Adrenal gland (tissue), 12 donors: ENCODE data around the gene ATXN2L. TPM values are rescaled to one million over a fixed set of nuclear protein-coding genes. Genes with fewer than 3 reads are reported as not detected.

ENCODE experiments used
- DNase-seq, 7 donors: peaks; one replicate each; pipeline ENCODE4 v3.0.0-alpha.2; 2019 to 2020
- H3K27ac ChIP-seq, 5 donors: fragments of 200-600 bp; sonication (generic) in 4 of 5; 1 replicate in 3 of 5; 2 replicates in 2 of 5; pipeline versions ENCODE4 v1.5.1 to v1.8.0; 2016 to 2020; ENCODE audit warnings: mild to moderate bottlenecking in 1 of 5
- H3K27me3 ChIP-seq: fragments of 200-600 bp; 2 replicates; pipeline ENCODE4 v1.8.0; 2021
- H3K36me3 ChIP-seq, 2 donors: fragments of 200-600 bp; replicated peaks in 1 of 2; 1 replicate in 1 of 2; 2 replicates in 1 of 2; pipeline versions ENCODE4 v1.5.1 to v1.8.0; 2018 to 2022
- H3K4me1 ChIP-seq, 2 donors: fragments of 200-600 bp; replicated peaks in 1 of 2; 1 replicate in 1 of 2; 2 replicates in 1 of 2; pipeline versions ENCODE4 v1.5.1 to v1.8.0; 2018 to 2021
- H3K4me3 ChIP-seq, 4 donors: fragments of 200-600 bp; sonication (generic) in 3 of 4; one replicate each; pipeline ENCODE4 v1.5.1; 2016 to 2018
- H3K9me3 ChIP-seq, 3 donors: fragments of 200-600 bp; sonication (generic) in 1 of 3; replicated peaks in 1 of 3; 1 replicate in 2 of 3; 2 replicates in 1 of 3; pipeline versions ENCODE4 v1.5.1 to v1.8.0; 2016 to 2021
- POLR2A ChIP-seq, 2 donors: fragments of 450-650 bp; IDR thresholded peaks; one replicate each; pipeline ENCODE4 v1.6.1; 2017; ENCODE audit warnings: antibody characterized with exemption in 2 of 2, mild to moderate bottlenecking in 2 of 2, moderate library complexity in 1 of 2
- WGBS, 4 donors: extraction: QIAGEN DNeasy Blood & Tissue Kit in 2 of 4; methylation state at CpG; one replicate each; pipeline versions ENCODE4 v1.1.5 to v1.1.7; 2013 to 2017; 5-methylcytosine and 5-hydroxymethylcytosine counted together
- intact Hi-C, 2 donors: fragments of 100-400 bp; cut with DNase I; formaldehyde crosslinking; loops; one replicate each; pipeline versions ENCODE4 v1.14.1 to v1.15.0; 2022 to 2023
- polyA plus RNA-seq, 3 donors: library from polyadenylated mRNA; stranded (reverse); fragments of 200-250 nt in 2 of 3; fragments of 350-450 nt in 1 of 3; fragmentation: Illumina TruSeq in 1 of 3; extraction: RNeasy Lipid Tissue Mini Kit (QIAGEN cat#74804) in 1 of 3; gene quantifications; one replicate each; pipeline ENCODE4 v1.2.3, GENCODE V29; 2013 to 2014
- total RNA-seq, 9 donors: library from RNA; depleted of rRNA in 4 of 9; stranded (reverse); fragments of >200 nt in 4 of 9; fragments of 120-200 nt in 1 of 9; fragmentation: NEBNext Ultra II Directional in 1 of 9; extraction: Animal tissue kit (Norgen Biotek cat#: 25700) in 1 of 9; gene quantifications; one replicate each; pipeline versions ENCODE4 v1.1.0 to v1.2.4, GENCODE V29; 2013 to 2023
- TF ChIP-seq, protein P1 (sequence below), 6 experiments: fragments of 450-650 bp in 4 of 6; fragments of 200-600 bp in 2 of 6; sonication (generic) in 1 of 6; IDR thresholded peaks; 1 replicate in 5 of 6; 2 replicates in 1 of 6; pipeline versions ENCODE4 v1.5.1 to v1.8.0; 2016 to 2021; ENCODE audit warnings: antibody characterized with exemption in 6 of 6, mild to moderate bottlenecking in 2 of 6, moderate library complexity in 1 of 6
- donor health status: healthy with polysubstance abuse.
- donor health status: Bipolar disorder and iron deficiency.
- donor health status: DM: yes; HTN: yes; CAD: no.
- donor health status: DM: no; HTN: no; CAD: no.
- donor health status: DM: no; HTN: no; CAD: no.
- donor health status: DM: yes; HTN: yes; CAD: no.

Gene ATXN2L
- total and polyA plus RNA-seq, 12 donors = 26.1 to 342 (median 90.5) TPM

DNA sequence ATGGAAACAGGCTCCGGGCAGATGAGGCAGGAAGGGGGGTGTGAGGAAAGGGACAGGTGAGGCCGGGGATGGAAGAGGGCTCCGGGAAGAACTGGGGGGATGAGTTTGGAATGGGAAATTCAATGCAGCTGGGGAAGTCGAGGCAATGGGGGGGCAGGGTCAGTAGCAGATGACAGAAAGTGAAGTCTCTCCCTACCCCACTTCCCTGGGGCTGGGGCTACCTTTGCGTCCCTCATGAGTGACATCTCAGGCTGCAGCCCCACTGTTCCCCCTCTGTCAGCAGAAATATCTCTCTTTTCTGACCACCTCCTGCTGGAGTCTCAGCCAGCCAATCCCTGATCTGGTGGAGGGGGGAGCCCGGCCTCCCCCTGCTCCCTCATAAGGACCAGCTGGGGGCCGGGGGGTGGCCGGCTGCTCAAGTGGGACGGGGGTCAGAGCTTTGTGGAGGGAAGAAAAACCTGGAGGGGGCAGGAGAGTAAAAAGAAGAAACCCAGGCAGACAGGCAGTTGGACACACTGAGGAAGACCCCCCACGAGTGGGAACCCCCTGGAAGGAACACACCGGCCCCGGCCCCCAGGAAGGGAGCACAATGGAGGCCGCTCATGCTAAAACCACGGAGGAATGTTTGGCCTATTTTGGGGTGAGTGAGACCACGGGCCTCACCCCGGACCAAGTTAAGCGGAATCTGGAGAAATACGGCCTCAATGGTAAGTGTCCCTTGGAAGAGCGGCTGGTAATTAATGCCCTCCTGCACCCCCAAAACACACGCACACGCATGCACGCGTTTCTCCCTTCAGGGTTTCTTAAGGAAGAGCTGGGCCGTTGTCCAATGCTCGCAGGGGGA, 55.5 kb downstream of the ATXN2L start, which contains the start of gene ATP2A1:
Gene ATP2A1 (plus strand): TSS at position 406 of the 844 bp plus-strand sequence. CDS start 184 bp downstream, at position 590.
- WGBS, 4 donors = 61 to 75% (median 72%) methylated on average over 24 to 25 of the region's 25 CpGs
- Histone ChIP-seq H3K27me3 (no peaks in the 10 kb centered on the region), H3K9me3 (no peaks in the 10 kb centered on the region), H3K36me3 (no peaks in the 10 kb centered on the region), H3K4me1 (peaks cover 9 to 11% of the 10 kb centered on the region in 2 donors), H3K4me3 (peak within 1 kb of the TSS in 1 of 4 donors; percentile 59), H3K27ac (no peak within 1 kb of the TSS)
- no peak for DNase-seq
- intact Hi-C loops = loop anchor here in 1 of 2 donors (5.0 kb wide), 1 partner anchor 59 kb away; no protein-coding TSS in a partner anchor
- TF ChIP-seq, protein P1, sequence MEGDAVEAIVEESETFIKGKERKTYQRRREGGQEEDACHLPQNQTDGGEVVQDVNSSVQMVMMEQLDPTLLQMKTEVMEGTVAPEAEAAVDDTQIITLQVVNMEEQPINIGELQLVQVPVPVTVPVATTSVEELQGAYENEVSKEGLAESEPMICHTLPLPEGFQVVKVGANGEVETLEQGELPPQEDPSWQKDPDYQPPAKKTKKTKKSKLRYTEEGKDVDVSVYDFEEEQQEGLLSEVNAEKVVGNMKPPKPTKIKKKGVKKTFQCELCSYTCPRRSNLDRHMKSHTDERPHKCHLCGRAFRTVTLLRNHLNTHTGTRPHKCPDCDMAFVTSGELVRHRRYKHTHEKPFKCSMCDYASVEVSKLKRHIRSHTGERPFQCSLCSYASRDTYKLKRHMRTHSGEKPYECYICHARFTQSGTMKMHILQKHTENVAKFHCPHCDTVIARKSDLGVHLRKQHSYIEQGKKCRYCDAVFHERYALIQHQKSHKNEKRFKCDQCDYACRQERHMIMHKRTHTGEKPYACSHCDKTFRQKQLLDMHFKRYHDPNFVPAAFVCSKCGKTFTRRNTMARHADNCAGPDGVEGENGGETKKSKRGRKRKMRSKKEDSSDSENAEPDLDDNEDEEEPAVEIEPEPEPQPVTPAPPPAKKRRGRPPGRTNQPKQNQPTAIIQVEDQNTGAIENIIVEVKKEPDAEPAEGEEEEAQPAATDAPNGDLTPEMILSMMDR (IDR thresholded peaks at IDR 0.05) = no peak
- no peak for TF ChIP-seq POLR2A (IDR thresholded peaks at IDR 0.05)

DNA sequence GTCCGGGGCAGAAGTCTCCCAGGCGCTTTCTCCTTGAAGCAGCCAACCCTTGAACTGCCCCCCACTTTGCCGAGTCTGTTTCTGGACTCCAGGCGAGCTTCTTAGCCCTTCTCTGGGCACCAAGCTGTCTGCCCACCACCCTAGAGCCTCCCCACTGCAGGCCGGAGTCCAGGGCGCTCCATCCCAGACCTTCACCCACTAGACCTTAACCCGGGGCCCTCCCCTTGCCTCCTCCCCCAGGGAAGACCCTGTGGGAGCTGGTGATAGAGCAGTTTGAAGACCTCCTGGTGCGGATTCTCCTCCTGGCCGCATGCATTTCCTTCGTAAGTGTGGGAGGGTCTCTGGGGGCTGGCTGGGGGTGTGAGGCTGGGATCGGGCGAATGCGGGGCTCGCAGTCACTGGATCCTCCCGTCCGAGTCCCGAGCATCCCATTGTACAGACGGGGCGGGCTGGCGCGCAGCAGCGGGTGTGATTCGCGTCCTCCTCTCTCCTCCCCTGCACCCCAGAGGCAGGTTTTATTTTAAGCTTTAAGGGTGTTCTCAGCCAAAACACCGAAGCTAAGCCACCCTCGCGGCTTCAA, 56.6 kb downstream of the ATXN2L start:
- DNase-seq = no peak
- Histone ChIP-seq H3K4me1 (peaks cover 9 to 11% of the 10 kb centered on the region in 2 donors), H3K9me3 (no peaks in the 10 kb centered on the region), H3K4me3 (peak overlapping the region in 3 of 4 donors; percentile 7 to 59 (median 18)), H3K27ac (no peak overlapping the region), H3K27me3 (no peaks in the 10 kb centered on the region), H3K36me3 (no peaks in the 10 kb centered on the region)
- 0 to 8% (median 2%) methylated on average over 6 to 27 of the region's 27 CpGs for WGBS, 4 donors
- TF ChIP-seq POLR2A (IDR thresholded peaks at IDR 0.05) = no peak
- TF ChIP-seq, protein P1 (IDR thresholded peaks at IDR 0.05) = no peak
- intact Hi-C loops = loop anchor here in 1 of 2 donors (5.0 kb wide), 1 partner anchor 58 kb away; no protein-coding TSS in a partner anchor

DNA sequence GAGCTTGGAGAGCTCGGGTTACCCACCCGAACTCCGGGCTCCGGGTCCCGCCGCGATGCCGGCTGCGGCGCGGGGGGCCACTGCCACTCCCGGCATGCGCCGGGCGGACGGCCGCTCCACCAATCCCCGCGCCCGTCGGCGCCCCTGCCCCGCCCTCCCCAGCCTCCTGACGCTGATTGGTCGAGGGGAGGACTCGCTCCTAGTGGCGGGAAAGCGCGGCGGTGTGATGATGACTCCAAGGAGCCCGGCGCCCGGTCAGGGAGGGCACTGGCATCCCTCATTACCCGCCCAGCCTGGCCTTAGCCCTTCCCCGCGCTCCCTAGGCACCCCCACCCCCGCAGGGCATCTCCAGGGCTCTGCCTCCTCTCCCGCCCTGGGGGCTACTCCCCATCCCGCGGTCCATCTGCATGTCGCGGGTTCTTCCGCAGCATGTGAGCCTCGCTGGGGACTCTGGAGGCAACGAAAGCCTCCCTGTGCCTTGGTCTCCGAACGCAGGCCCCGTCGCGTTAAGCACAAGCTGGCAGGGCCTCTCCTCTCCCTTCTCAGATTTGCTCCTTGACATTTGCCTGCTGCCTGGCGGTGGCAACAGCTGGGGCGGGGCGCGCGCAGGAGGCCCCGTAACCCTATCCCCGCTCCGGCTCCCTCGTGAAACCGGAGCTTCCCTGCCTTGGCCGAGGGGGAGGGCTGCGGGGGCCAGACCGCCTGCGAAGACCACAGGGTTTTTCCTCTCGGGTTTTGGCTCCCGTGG, 57.2 kb downstream of the ATXN2L start:
- Histone ChIP-seq H3K9me3 (no peaks in the 10 kb centered on the region), H3K27ac (no peak overlapping the region), H3K27me3 (no peaks in the 10 kb centered on the region), H3K36me3 (no peaks in the 10 kb centered on the region), H3K4me3 (peak overlapping the region in 3 of 4 donors; percentile 7 to 59 (median 18)), H3K4me1 (peaks cover 9 to 11% of the 10 kb centered on the region in 2 donors)
- TF ChIP-seq, protein P1 (IDR thresholded peaks at IDR 0.05) = peak in 4 of 6 experiments; percentile 23 to 39 (median 34)
- TF ChIP-seq POLR2A (IDR thresholded peaks at IDR 0.05) = no peak
- peak; percentile 86 to 93 (median 90) for DNase-seq
- 0 to 1% (median 1%) methylated on average over 10 to 66 of the region's 66 CpGs for WGBS, 4 donors
- intact Hi-C loops = loop anchor here in 1 of 2 donors (5.0 kb wide), 1 partner anchor 57 kb away; no protein-coding TSS in a partner anchor

DNA sequence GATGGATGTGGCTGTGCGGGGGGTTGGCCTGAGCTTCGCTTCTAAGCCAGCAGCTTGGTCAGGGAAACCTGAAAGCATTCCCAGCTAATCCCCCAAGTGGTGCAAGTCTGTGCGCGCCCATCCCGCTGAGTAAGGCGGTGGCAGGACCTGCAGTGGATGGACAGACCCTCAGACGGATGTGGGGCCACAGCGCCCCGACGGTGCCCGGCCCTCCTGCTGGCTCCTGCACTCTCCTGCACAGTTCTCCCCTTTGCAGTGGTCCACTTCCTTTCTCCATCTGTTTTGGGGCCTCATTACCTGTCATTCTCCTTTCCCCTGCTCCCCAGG, 57.8 kb downstream of the ATXN2L start:
- DNase-seq = no peak
- TF ChIP-seq POLR2A (IDR thresholded peaks at IDR 0.05) = no peak
- TF ChIP-seq, protein P1 (IDR thresholded peaks at IDR 0.05) = no peak
- WGBS, 4 donors = 15 to 26% (median 20%) methylated on average over 6 to 11 of the region's 11 CpGs
- Histone ChIP-seq H3K27me3 (no peaks in the 10 kb centered on the region), H3K36me3 (no peaks in the 10 kb centered on the region), H3K27ac (no peak overlapping the region), H3K4me3 (no peak overlapping the region), H3K4me1 (peaks cover 9 to 11% of the 10 kb centered on the region in 2 donors), H3K9me3 (no peaks in the 10 kb centered on the region)
- intact Hi-C loops = no loop called here
